GM12878 (cell line): Measurements from ENCODE around the gene CASS4. TPM values are rescaled to one million over a fixed set of nuclear protein-coding genes. Genes with fewer than 3 reads are reported as not detected.

ENCODE experiments used
- ATAC-seq: fragments of 200-7000 bp; cut with Tn5 transposase; 3 replicates; pipeline ENCODE4 v1.9.1; 2020; ENCODE audit warnings: mild to moderate bottlenecking, moderate library complexity
- BruUV-seq: library from RNA; stranded (reverse); fragments of 400-500 nt; replicated peaks from 2 replicates; lab custom pipeline; 2021; lab: Mats Ljungman, UMichigan
- CTCF ChIA-PET: fragments of 300-600 bp; sonication (Branson Sonifier 250); formaldehyde crosslinking; extraction: SDS; loops from one replicate; lab custom pipeline; 2021; ENCODE audit warnings: inconsistent platforms; lab: Yijun Ruan, JAX
- POLR2A ChIA-PET: fragments of 350-600 bp; formaldehyde crosslinking; extraction: SDS; loops from one replicate; lab custom pipeline; 2021; ENCODE audit warnings: inconsistent platforms; lab: Charles Lee
- RAD21 ChIA-PET: fragments of 300-600 bp; sonication (Branson Sonifier 250); formaldehyde crosslinking; loops from one replicate; lab custom pipeline; 2023; ENCODE audit warnings: antibody characterized with exemption; ENCODE audit not compliant: unreplicated experiment; lab: Charles Lee
- SMC1A ChIA-PET: fragments of 300-600 bp; sonication (Branson Sonifier 250); formaldehyde crosslinking; loops from one replicate; lab custom pipeline; 2023; ENCODE audit not compliant: unreplicated experiment, uncharacterized antibody; lab: Charles Lee
- DNase-seq: peaks from one replicate; pipeline ENCODE4 v3.0.0-alpha.2; 2011; ENCODE audit warnings: low read depth, low spot score
- FAIRE-seq: peaks from 3 replicates; lab custom pipeline; 2011; peaks lifted over from hg19 to GRCh38; lab: Jason Lieb, UNC
- H2AFZ ChIP-seq: 2 replicates; pipeline ENCODE4 v1.6.0; 2011; ENCODE audit warnings: low read depth, low read length, control low read depth; ENCODE audit not compliant: control insufficient read depth
- H3K27ac ChIP-seq: 2 replicates; pipeline ENCODE4 v1.5.1; 2011; ENCODE audit warnings: control low read depth; ENCODE audit not compliant: control insufficient read depth, insufficient read depth
- H3K27me3 ChIP-seq, 2 experiments: replicated peaks in 1 of 2; 2 replicates each; pipeline versions ENCODE4 v1.6.0 to v1.6.1; 2011; ENCODE audit warnings: low read length in 1 of 2; ENCODE audit not compliant: control insufficient read depth in 2 of 2, insufficient read depth in 2 of 2
- H3K36me3 ChIP-seq, 2 experiments: 2 replicates each; pipeline ENCODE4 v1.5.1; 2011; ENCODE audit warnings: low read length in 1 of 2; ENCODE audit not compliant: control insufficient read depth in 2 of 2, insufficient read depth in 2 of 2
- H3K4me1 ChIP-seq: 2 replicates; pipeline ENCODE4 v1.6.1; 2011; ENCODE audit warnings: mild to moderate bottlenecking, low read length, moderate library complexity, mixed read lengths; ENCODE audit not compliant: control insufficient read depth, insufficient read depth
- H3K4me2 ChIP-seq: 2 replicates; pipeline ENCODE4 v1.6.0; 2011; ENCODE audit warnings: control low read depth; ENCODE audit not compliant: control insufficient read depth, insufficient read depth
- H3K4me3 ChIP-seq: fragments of 200-600 bp; sonication (generic); 2 replicates; pipeline ENCODE4 v1.5.1; 2016
- H3K79me2 ChIP-seq: 2 replicates; pipeline ENCODE4 v1.6.0; 2011; ENCODE audit warnings: low read length; ENCODE audit not compliant: control insufficient read depth, insufficient read depth
- H3K9ac ChIP-seq: 2 replicates; pipeline ENCODE4 v1.8.0; 2011; ENCODE audit warnings: low read length, control low read depth, mixed read lengths; ENCODE audit not compliant: control insufficient read depth, insufficient read depth
- H3K9me3 ChIP-seq: replicated peaks from 3 replicates; pipeline ENCODE4 v1.5.1; 2011; ENCODE audit warnings: mild to moderate bottlenecking, low read length; ENCODE audit not compliant: control insufficient read depth, insufficient read depth
- H4K20me1 ChIP-seq: 2 replicates; pipeline ENCODE4 v1.6.0; 2011; ENCODE audit not compliant: control insufficient read depth, insufficient read depth
- BCL11A ChIP-seq: IDR thresholded peaks from 2 replicates; pipeline ENCODE4 v1.6.1; 2011; ENCODE audit warnings: low read depth, low read length
- BMI1 ChIP-seq: fragments of 450-650 bp; IDR thresholded peaks from 2 replicates; pipeline ENCODE4 v1.6.1; 2016; ENCODE audit warnings: mild to moderate bottlenecking, moderate library complexity, borderline replicate concordance
- EED ChIP-seq: sonication (generic); IDR thresholded peaks from 2 replicates; pipeline ENCODE4 v1.6.1; 2016; ENCODE audit warnings: antibody characterized with exemption, low read depth
- HCFC1 ChIP-seq: fragments of 150-350 bp; IDR thresholded peaks from 2 replicates; pipeline ENCODE4 v1.6.1; 2014; ENCODE audit warnings: low read length
- HDGF ChIP-seq: fragments of 450-650 bp; IDR thresholded peaks from 2 replicates; pipeline ENCODE4 v1.6.1; 2016; ENCODE audit warnings: antibody characterized with exemption
- MYB ChIP-seq: fragments of 150-350 bp; IDR thresholded peaks from 2 replicates; pipeline ENCODE4 v1.6.1; 2014; ENCODE audit warnings: mild to moderate bottlenecking, low read depth, low read length, borderline replicate concordance
- RELA ChIP-seq: fragments of 450-650 bp; IDR thresholded peaks from 2 replicates; pipeline ENCODE4 v1.8.0; 2014; ENCODE audit warnings: borderline replicate concordance; ENCODE audit not compliant: partially characterized antibody
- RUNX3 ChIP-seq: IDR thresholded peaks from 2 replicates; pipeline ENCODE4 v1.6.1; 2012; ENCODE audit warnings: low read length, inconsistent platforms
- SRF ChIP-seq, 2 experiments: IDR thresholded peaks; 2 replicates each; pipeline ENCODE4 v1.6.1; 2011; ENCODE audit warnings: low read depth in 2 of 2, low read length in 2 of 2, mild to moderate bottlenecking in 1 of 2, moderate library complexity in 1 of 2
- TBL1XR1 ChIP-seq: IDR thresholded peaks from 2 replicates; pipeline ENCODE4 v1.6.1; 2012; ENCODE audit warnings: low read depth, low read length, improper control_type of control experiment
- ZNF384 ChIP-seq: IDR thresholded peaks from 2 replicates; pipeline ENCODE4 v1.6.1; 2012; ENCODE audit warnings: low read depth, mild to moderate bottlenecking, low read length, improper control_type of control experiment, borderline replicate concordance
- ZZZ3 ChIP-seq: IDR thresholded peaks from 2 replicates; pipeline ENCODE4 v1.6.1; 2011; ENCODE audit warnings: low read depth; ENCODE audit not compliant: control insufficient read depth, insufficient read length
- WGBS: methylation state at CpG from one replicate; pipeline ENCODE4 v1.1.6; 2016; ENCODE audit warnings: low lambda C conversion rate; ENCODE audit not compliant: insufficient replicate concordance, insufficient coverage; ENCODE audit errors: missing lambda C conversion rate; 5-methylcytosine and 5-hydroxymethylcytosine counted together
- in situ Hi-C: fragments of 300-500 bp; cut with MboI; formaldehyde crosslinking; loops from 9 replicates; pipeline ENCODE4 v1.14.3; 2018; ENCODE audit warnings: mixed read lengths
- intact Hi-C: fragments of 100-400 bp; cut with micrococcal nuclease; formaldehyde crosslinking; loops from one replicate; pipeline ENCODE4 v1.14.2; 2022; ENCODE audit not compliant: unreplicated experiment
- polyA plus RNA-seq, 11 experiments: library from polyadenylated mRNA; depleted of rRNA in 4 of 11; unstranded in 6 of 11; stranded (reverse) in 5 of 11; fragments of >200 nt; fragmentation: Nextera tagmentation in 4 of 11; fragmentation: Illumina TruSeq in 1 of 11; extraction: Ambion mirVana in 4 of 11; extraction: Trizol in 1 of 11; gene quantifications; 1 replicate in 1 of 11; 2 replicates in 10 of 11; pipeline versions ENCODE4 v1.2.1 to v1.2.3, GENCODE V29; 2011 to 2016; ENCODE audit warnings: inconsistent platforms in 2 of 11, missing spikeins in 2 of 11, low read depth in 1 of 11
- total RNA-seq, 4 experiments: library from RNA; depleted of rRNA in 3 of 4; stranded (reverse); fragments of >200 nt in 3 of 4; fragmentation: Illumina TruSeq in 1 of 4; extraction: Trizol in 1 of 4; gene quantifications; 2 replicates each; pipeline versions ENCODE4 v1.2.1 to v1.2.3, GENCODE V29; 2013 to 2021
- TF ChIP-seq, protein P1 (sequence below): fragments of 150-350 bp; IDR thresholded peaks from 2 replicates; pipeline ENCODE4 v1.6.1; 2014; ENCODE audit warnings: mild to moderate bottlenecking, low read depth, low read length
- TF ChIP-seq, protein P2 (sequence below): fragments of 450-650 bp; IDR thresholded peaks from 2 replicates; pipeline ENCODE4 v1.6.1; 2017; ENCODE audit warnings: mild to moderate bottlenecking, moderate library complexity
- TF ChIP-seq, protein P3 (sequence below): IDR thresholded peaks from 2 replicates; pipeline ENCODE4 v1.6.1; 2012; ENCODE audit warnings: low read depth, low read length, improper control_type of control experiment

The CASS4 gene
- total and polyA plus RNA-seq, 10 of the 15 experiments (the other 5 are each of a cell fraction or from before 2014, with no cell fraction given), result 0.04 to 0.24 (median 0.11) TPM; not detected in 1

DNA sequence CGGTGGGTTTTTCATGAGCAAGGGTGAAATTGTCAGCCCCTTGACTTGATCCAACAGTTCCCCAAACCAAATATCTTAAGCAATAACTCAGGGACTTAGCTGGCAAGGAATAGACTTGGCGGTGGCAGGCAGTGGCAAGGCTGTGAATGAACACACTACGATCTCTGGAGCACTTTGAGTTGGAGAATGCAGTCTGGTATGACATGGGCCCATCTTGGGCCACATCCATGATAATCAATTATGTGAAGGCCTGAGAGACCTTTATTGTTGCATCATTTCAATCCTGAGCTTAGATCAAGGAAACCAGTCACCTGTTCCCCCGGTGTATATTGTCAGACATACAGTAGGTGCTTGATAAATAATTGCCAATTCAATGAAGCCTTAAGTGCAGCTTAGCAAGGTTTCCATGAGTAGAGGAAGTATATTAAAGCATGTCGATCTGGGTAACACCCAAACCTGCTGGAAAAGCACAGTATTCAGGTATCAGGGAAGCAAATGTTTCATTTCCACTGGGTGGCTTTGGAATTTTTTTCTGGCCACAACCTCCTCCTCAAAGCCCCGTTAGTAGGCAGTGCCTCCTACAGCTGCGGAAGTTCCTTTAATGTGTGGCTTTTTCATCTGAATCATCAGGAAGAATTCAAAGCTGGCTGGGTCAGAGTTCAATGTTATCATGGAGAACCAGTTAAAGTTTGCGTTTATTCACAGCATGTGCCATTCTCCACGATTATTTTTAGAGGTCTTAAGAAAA, 10.2 kb downstream of the CASS4 start:
- BruUV-seq, result no TSS peak
- Histone ChIP-seq H3K9ac (no peak overlapping the region), H3K4me1 (peaks cover 4% of the 10 kb centered on the region), H3K4me3 (no peak overlapping the region), H4K20me1 (no peaks in the 10 kb centered on the region), H3K4me2 (no peak overlapping the region), H3K9me3 (no peaks in the 10 kb centered on the region), H3K36me3 (no peaks in the 10 kb centered on the region), H3K79me2 (no peaks in the 10 kb centered on the region), H3K27me3 (no peaks in the 10 kb centered on the region), H2AFZ (no peak overlapping the region), H3K27ac (no peak overlapping the region)
- ChIA-PET SMC1A (interaction anchor here (1.0 to 1.8 kb wide), 3 partner anchors 10 to 41 kb away, joined by 5 to 6 read pairs (median 5); partner anchors contain the start of gene CASS4), POLR2A (no interaction called here), RAD21 (interaction anchor here (1.6 kb wide), 1 partner anchor 23 kb away, joined by 3 read pairs; no protein-coding TSS in a partner anchor), CTCF (interaction anchor here (1.9 kb wide), 1 partner anchor 32 kb away, joined by 5 read pairs; no protein-coding TSS in a partner anchor)
- no peak for ATAC-seq
- intact Hi-C loops (no loop called here), in situ Hi-C loops (no loop called here)
- WGBS, result 45% methylated on average over 9 of the region's 9 CpGs
- FAIRE-seq, result no peak
- no peak for DNase-seq
- TF ChIP-seq, protein P1, sequence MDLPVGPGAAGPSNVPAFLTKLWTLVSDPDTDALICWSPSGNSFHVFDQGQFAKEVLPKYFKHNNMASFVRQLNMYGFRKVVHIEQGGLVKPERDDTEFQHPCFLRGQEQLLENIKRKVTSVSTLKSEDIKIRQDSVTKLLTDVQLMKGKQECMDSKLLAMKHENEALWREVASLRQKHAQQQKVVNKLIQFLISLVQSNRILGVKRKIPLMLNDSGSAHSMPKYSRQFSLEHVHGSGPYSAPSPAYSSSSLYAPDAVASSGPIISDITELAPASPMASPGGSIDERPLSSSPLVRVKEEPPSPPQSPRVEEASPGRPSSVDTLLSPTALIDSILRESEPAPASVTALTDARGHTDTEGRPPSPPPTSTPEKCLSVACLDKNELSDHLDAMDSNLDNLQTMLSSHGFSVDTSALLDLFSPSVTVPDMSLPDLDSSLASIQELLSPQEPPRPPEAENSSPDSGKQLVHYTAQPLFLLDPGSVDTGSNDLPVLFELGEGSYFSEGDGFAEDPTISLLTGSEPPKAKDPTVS, result no peak
- no peak for TF ChIP-seq BCL11A
- no peak for TF ChIP-seq MYB
- TF ChIP-seq RUNX3, result no peak
- TF ChIP-seq SRF (IDR thresholded peaks at IDR 0.05; ENCODE audit: low read depth in 2 of 2, low read length in 2 of 2), result no peak
- TF ChIP-seq RELA, result no peak
- no peak for TF ChIP-seq HCFC1
- TF ChIP-seq ZNF384, result no peak
- no peak for TF ChIP-seq BMI1
- TF ChIP-seq ZZZ3, result no peak
- TF ChIP-seq EED, result no peak
- TF ChIP-seq, protein P2, sequence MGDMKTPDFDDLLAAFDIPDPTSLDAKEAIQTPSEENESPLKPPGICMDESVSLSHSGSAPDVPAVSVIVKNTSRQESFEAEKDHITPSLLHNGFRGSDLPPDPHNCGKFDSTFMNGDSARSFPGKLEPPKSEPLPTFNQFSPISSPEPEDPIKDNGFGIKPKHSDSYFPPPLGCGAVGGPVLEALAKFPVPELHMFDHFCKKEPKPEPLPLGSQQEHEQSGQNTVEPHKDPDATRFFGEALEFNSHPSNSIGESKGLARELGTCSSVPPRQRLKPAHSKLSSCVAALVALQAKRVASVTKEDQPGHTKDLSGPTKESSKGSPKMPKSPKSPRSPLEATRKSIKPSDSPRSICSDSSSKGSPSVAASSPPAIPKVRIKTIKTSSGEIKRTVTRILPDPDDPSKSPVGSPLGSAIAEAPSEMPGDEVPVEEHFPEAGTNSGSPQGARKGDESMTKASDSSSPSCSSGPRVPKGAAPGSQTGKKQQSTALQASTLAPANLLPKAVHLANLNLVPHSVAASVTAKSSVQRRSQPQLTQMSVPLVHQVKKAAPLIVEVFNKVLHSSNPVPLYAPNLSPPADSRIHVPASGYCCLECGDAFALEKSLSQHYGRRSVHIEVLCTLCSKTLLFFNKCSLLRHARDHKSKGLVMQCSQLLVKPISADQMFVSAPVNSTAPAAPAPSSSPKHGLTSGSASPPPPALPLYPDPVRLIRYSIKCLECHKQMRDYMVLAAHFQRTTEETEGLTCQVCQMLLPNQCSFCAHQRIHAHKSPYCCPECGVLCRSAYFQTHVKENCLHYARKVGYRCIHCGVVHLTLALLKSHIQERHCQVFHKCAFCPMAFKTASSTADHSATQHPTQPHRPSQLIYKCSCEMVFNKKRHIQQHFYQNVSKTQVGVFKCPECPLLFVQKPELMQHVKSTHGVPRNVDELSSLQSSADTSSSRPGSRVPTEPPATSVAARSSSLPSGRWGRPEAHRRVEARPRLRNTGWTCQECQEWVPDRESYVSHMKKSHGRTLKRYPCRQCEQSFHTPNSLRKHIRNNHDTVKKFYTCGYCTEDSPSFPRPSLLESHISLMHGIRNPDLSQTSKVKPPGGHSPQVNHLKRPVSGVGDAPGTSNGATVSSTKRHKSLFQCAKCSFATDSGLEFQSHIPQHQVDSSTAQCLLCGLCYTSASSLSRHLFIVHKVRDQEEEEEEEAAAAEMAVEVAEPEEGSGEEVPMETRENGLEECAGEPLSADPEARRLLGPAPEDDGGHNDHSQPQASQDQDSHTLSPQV, result no peak
- TF ChIP-seq, protein P3, sequence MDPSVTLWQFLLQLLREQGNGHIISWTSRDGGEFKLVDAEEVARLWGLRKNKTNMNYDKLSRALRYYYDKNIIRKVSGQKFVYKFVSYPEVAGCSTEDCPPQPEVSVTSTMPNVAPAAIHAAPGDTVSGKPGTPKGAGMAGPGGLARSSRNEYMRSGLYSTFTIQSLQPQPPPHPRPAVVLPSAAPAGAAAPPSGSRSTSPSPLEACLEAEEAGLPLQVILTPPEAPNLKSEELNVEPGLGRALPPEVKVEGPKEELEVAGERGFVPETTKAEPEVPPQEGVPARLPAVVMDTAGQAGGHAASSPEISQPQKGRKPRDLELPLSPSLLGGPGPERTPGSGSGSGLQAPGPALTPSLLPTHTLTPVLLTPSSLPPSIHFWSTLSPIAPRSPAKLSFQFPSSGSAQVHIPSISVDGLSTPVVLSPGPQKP, result no peak
- no peak for TF ChIP-seq HDGF
- TF ChIP-seq TBL1XR1, result no peak
